ENCODE results near the gene METTL15.
"Not testable (repeated sequence)": the region's sequence is repeated elsewhere in the genome, so short reads cannot be mapped to it uniquely, and the experiment has no call there.

METTL15 gene

GRCh38 chr11:28110108-28110820 is 2.1 kb downstream of the METTL15 start:
- DNase-seq (ENCODE audit: low read depth in 2 of 2) = peak; percentile 31 to 38

GRCh38 chr11:28110821-28111200 is 2.6 kb downstream of the METTL15 start:
- no peak for DNase-seq (ENCODE audit: low read depth in 2 of 2)

GRCh38 chr11:28114116-28114515 is 5.9 kb downstream of the METTL15 start:
- no peak for DNase-seq (ENCODE audit: low read depth in 2 of 2)

DNA sequence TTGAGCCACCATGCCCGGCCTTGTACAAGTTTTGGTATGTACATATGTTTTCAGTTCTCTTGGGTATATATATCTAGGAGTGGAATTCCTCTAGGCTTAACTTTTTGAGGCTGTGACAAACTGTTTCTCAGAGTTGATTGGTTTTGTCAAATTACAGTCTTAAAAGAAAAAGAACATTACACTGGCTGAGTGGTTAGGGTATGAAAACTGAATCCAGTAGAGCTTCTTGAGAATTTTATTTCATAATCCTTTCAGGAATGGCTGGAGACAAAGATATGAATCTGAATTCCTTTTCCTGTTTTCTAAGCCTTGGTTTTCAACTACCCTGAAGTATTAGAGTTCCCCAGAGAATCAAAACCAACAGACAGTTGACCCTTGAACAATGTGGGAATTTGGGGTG is 6.5 kb downstream of the METTL15 start:
- no peak for DNase-seq (ENCODE audit: low read depth in 2 of 2)

DNA sequence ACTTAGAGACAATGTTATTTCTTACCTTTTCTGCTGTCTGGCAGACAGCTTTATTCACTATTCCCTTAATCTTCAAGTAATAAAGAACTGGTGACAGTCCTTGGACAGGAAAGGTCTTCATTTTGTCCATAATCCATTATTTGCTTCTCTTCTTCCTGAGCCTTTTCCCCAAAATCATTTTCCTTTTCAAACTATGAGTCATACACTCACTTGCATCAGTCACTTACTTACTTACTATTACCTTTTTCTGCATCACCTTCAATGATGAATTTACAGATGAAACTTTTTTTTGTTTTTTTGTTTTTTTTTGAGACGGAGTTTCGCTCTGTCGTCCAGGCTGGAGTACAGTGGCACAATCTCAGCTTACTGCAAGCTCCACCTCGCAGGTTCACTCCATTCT is 9.5 kb downstream of the METTL15 start:
- DNase-seq (ENCODE audit: low read depth in 2 of 2) = no peak

DNA sequence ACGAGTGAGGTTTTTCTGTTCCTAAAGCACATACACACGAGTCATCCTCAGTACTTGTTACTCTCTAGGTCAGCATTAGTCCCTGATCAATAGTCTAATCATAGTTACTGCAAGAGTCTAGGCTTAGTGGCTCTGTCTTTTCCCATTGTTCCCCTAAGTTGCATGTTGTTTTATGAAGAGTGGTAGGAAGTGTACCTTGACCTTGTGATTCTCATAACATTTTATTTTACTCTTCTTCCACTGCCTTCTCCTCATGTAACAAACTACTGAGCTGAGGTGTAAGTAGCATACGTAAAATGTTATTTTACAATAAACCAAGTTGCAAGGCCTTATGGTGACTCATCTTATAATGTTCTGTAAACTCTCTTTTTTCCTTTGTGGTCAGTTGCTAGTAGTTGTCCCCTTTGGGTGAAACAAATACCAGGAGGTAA is 15.0 kb downstream of the METTL15 start:
- DNase-seq (ENCODE audit: low read depth in 2 of 2) = no peak

GRCh38 chr11:28132548-28132947 is 24.4 kb downstream of the METTL15 start:
- DNase-seq (ENCODE audit: low read depth in 2 of 2) = no peak

DNA sequence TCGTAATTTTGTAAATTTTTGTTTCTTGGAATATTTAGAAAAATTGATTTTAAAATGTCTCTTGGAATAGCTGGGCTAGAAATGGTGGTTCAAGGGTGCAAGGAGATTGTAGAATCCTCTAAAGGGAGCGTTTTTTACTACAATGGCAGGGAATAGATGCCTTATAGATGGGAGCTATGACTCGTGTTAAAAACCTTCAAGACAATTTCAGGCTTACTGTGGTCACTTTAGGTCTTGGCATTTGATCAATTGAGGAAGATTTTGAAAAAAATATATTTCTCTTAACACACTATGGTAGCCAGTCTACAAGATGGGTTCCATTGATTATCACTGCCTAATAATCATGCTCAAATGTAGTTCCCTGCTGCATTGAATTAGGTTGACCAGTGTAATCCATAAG is 25.0 kb downstream of the METTL15 start:
- no peak for DNase-seq (ENCODE audit: low read depth in 2 of 2)

DNA sequence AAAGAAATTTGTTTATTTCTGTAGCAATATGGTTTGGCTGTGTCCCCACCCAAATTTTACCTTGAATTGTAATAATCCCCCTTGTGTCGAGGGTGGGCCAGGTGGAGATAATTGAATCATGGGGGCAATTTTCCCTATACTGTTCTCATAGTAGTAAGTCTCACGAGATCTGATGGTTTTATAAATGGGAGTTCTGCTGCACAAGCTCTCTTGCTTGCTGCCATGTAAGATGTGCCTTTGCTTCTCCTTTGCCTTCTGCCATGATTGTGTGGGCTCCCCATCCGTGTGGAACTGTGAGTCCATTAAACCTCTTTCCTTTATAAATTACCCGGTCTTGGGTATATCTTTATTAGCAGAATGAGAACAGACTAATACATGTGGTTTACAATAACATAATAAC is 28.0 kb downstream of the METTL15 start:
- DNase-seq (ENCODE audit: low read depth in 2 of 2) = not testable (repeated sequence)

GRCh38 chr11:28137366-28137765 is 29.2 kb downstream of the METTL15 start:
- DNase-seq (ENCODE audit: low read depth in 2 of 2) = no peak

- no peak for DNase-seq (ENCODE audit: low read depth in 2 of 2)
Measured at GRCh38 chr11:28137832-28138231, 29.6 kb downstream of the METTL15 start.

DNA sequence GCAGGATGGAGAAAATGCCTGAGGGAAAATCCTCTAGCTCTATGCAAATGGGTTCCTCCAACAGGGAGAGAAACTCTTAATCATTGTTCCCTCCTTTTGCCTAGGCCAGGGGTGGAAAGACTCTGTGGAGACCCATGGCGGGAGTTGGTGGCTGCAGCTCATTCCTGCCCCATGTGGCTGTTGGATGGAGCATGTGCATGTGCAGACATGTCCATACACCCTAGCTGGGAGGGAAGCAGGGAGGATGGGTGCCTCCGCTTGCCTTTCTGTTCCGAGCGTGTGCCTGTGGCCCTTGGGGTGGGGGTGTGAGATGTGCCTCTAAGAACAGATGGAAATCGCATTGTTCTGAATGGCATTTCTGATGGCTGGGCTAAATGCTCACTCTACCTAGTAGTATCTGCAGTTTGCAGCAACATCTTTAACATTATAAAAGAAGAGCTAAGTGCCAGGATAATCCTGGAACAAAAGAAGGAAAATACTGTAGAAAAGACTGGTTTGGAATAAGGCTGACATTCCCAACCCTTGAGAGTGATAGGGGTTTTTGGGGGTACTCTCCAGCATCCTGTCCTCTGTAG is 31.7 kb downstream of the METTL15 start:
- no peak for DNase-seq (ENCODE audit: low read depth in 2 of 2)

DNA sequence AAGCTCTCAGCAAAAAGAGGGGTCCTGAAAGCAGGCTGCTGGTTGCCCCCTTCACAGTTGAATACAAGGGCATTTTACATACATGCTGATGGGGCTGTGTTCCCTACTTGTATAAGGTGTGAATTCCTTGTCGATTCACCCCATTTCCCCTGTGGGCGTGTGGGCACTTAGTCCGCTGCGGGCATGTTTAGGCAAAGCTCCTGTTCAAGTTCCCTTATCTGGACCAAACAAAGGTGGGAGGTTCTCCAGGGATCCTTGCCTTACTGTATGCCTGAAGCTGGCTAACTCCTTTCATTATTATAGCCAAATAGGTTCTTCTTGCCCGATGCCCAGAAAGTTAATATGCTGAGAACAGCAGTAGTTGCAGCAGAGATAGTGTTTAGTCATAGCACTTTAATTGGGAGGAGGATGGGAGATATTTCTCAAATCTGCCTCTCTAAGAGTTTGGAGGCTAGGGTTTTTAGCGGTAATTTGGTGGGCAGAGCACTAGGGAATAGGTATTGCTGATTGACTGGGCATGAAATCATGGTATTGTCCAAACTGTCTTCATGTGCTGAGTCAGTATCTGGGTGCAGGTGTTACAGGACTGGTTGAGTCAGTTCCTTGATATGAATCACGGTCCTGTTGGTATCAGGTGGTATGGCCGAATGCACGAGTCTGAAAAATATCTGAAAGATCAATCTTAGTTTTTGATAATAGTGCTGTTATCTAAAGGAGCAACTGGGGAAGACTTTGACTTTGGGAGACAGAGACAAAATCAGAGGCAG is 32.7 kb downstream of the METTL15 start:
- DNase-seq (ENCODE audit: low read depth in 2 of 2) = no peak

DNA sequence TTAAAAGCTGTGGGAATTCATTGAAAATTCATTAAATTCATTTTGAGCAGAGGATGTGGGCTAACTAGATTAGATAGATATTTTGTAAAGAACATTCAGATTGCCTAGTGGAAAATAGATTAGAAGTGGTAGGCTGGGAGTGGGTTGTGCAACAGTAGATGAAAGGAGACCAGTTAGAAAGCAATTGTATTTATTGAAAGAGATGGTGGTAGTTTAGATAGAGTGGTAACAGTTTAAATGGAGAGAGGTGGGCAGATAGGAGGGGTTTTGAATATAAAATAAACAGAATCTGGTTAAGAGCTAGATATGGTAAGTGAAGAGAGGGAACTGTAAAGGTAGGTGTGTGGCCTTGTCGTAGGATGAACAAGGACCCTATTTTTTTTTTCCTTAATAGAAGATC is 34.5 kb downstream of the METTL15 start:
- no peak for DNase-seq (ENCODE audit: low read depth in 2 of 2)

DNA sequence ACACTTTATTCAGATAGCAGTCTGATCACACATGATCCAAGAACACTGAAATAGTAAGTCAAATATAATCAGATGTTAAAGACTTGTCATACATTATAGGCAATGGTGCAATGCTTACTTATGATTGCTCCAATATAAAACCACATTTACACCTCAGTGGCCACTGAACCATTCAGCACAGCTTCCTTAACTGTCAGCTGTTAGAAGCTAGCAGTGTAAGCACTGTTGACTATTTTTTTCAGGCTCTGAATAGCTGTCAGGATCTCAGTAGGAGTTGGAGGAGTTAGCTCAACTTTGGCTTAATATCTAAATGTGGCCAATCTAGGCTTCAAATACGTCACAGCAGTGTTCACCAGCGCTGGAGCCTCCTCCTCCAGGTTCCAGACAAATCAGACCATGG is 36.6 kb downstream of the METTL15 start:
- DNase-seq (ENCODE audit: low read depth in 2 of 2) = no peak

DNA sequence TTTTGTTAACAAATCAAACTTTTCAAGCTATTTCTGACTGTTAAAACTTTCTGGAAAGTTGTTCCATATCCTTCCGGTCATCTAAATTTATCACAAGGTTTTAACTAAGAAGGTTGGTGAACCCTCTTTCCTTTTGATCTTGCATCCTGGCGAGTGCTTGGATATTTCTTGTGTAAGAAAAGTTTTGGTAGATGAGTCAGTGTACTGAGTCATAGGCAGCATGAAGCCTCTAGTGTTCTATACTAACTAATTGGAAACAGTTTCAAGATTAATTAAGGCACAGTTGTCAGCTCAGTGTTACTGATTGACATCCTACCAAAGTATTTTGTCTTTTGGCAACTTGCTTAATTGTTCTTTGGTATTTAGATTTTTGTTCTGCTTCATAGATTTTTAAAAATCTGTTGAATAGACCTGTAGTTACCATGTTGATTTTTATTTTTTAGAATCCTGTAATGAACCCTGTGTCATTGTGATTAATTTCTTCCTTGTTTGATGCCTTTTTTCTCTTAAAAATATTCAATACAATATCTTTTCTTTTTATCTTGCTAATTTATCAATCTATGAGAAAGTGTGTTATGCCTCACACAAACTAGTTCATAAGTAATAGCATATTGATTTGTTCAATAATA is 38.0 kb downstream of the METTL15 start:
- no peak for DNase-seq (ENCODE audit: low read depth in 2 of 2)

GRCh38 chr11:28152743-28153142 is 44.6 kb downstream of the METTL15 start:
- no peak for DNase-seq (ENCODE audit: low read depth in 2 of 2)

DNA sequence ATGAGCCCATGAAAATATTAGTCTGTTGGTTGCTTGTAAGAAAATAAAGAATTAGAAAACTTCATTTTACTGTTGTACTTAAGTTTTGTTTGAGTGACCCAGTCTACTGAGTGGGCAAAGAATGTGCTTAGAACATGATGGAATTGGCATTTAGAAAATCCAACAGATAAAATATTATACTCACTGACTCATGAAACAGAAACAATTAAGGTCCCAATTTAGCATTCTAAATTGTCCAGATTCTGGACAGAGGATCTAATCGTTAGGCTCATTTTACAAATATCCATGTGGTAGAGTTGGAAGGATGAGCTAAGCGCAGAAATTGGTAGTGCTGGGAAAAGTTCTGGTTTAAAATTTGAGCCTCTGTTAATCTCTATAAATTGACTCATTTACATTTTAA is 45.4 kb downstream of the METTL15 start:
- DNase-seq (ENCODE audit: low read depth in 2 of 2) = no peak

GRCh38 chr11:28168718-28169117 is 60.5 kb downstream of the METTL15 start:
- no peak for DNase-seq (ENCODE audit: low read depth in 2 of 2)

DNA sequence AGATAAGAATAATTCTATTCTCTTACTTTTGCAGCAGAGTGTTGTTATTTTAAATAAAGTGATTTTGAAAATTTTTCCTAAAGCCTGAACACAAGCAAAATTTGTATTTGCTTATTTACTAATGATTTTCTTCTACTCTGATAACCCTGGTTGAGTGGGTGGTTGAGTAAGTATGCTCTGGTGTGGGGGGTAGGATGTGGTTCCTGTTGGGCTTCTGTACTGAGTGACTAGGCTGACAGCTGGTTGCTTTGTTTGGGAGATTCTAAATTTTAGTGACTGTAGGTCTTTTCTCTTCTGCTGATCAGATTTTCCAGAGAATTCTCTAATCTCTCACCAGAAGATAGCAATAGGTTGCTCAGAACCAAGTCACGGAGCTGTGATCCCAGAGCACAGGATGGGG is 61.6 kb downstream of the METTL15 start:
- DNase-seq (ENCODE audit: low read depth in 2 of 2) = no peak

DNA sequence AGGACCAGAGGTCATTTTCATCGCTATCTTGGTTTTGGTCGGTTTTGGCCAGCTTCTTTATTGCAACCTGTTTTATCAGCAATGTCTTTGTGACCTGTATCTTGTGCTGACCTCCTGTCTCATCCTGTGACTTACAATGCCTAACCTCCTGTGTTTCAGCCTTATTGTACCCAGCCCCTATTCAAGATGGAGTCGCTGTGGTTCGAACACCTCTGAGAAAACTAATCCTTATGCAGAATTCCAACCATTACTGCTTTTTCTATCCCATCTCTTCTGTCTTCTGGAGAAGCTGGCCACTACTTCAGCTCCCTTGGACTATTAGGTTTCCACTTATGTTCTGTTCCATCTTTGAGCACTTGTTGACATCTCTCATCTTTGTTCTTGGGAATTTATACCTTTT is 62.6 kb downstream of the METTL15 start:
- DNase-seq (ENCODE audit: low read depth in 2 of 2) = no peak

GRCh38 chr11:28176351-28176750 is 68.2 kb downstream of the METTL15 start:
- DNase-seq (ENCODE audit: low read depth in 2 of 2) = no peak

DNA sequence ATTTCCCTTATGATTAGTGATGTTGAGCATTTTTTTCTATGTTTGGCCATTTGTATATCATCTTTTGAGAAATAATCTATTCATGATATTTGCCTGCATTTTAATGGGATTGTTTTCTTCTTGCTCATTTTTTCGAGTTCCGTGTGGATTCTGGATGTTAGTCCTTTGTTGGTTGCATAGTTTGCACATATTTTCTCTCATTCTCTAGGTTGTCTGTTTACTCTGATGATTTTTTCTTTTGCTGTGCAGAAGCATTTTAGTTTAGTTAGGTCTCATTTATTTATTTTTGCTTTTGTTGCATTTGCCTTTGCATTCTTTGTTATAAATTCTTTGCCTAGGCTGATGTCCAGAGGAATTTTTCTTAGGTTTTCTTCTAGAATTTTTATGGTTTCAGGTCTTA is 87.3 kb downstream of the METTL15 start:
- DNase-seq (ENCODE audit: low read depth in 2 of 2) = no peak
